IMR-90 (cell line): ENCODE measurements around the gene CAND2. TPM values are rescaled to one million over a fixed set of nuclear protein-coding genes. Genes with fewer than 3 reads are reported as not detected.

ENCODE experiments used
- ATAC-seq: fragments of 200-7000 bp; cut with Tn5 transposase; 2 replicates; pipeline ENCODE4 v1.9.1; 2020; ENCODE audit warnings: low read depth, mild to moderate bottlenecking, moderate library complexity
- BruUV-seq: library from RNA; stranded (reverse); fragments of 400-500 nt; replicated peaks from 2 replicates; lab custom pipeline; 2021; lab: Mats Ljungman, UMichigan
- CTCF ChIA-PET: fragments of 300-600 bp; formaldehyde crosslinking; extraction: SDS; loops from one replicate; lab custom pipeline; 2021; ENCODE audit warnings: antibody characterized with exemption; lab: Yijun Ruan, JAX
- POLR2A ChIA-PET: fragments of 300-600 bp; sonication (Branson Sonifier 250); formaldehyde crosslinking; loops from one replicate; lab custom pipeline; 2022; ENCODE audit warnings: antibody characterized with exemption; ENCODE audit not compliant: unreplicated experiment; lab: Charles Lee
- DNase-seq: peaks from one replicate; pipeline ENCODE4 v3.0.0; 2013
- H2AFZ ChIP-seq: replicated peaks from 2 replicates; pipeline ENCODE3; 2013; ENCODE audit warnings: low read length, mild to moderate bottlenecking; ENCODE audit not compliant: poor library complexity
- H2AK5ac ChIP-seq: 2 replicates; pipeline ENCODE4 v1.6.1; 2013; ENCODE audit warnings: low read depth, low read length, inconsistent platforms
- H2AK9ac ChIP-seq: replicated peaks from 2 replicates; pipeline ENCODE3; 2013; ENCODE audit warnings: mild to moderate bottlenecking, low read depth, low read length, moderate library complexity; ENCODE audit not compliant: poor library complexity
- H2BK120ac ChIP-seq: 2 replicates; pipeline ENCODE4 v1.6.1; 2013; ENCODE audit warnings: low read depth, low read length, inconsistent platforms
- H2BK15ac ChIP-seq: 3 replicates; pipeline ENCODE4 v1.6.1; 2013; ENCODE audit warnings: low read depth, low read length, inconsistent platforms
- H2BK20ac ChIP-seq: 2 replicates; pipeline ENCODE4 v1.6.1; 2013; ENCODE audit warnings: low read depth, mild to moderate bottlenecking, inconsistent platforms, low read length, moderate library complexity
- H2BK5ac ChIP-seq: 2 replicates; pipeline ENCODE4 v1.6.1; 2013; ENCODE audit warnings: mild to moderate bottlenecking, low read depth, low read length, inconsistent platforms; ENCODE audit not compliant: poor library complexity, severe bottlenecking
- H3K14ac ChIP-seq: replicated peaks from 2 replicates; pipeline ENCODE4 v1.6.1; 2013; ENCODE audit warnings: low read depth, low read length, inconsistent platforms
- H3K18ac ChIP-seq: 2 replicates; pipeline ENCODE4 v1.6.1; 2013; ENCODE audit warnings: low read depth, low read length, control low read depth
- H3K23ac ChIP-seq: 2 replicates; pipeline ENCODE4 v1.6.1; 2013; ENCODE audit warnings: low read depth, low read length, inconsistent platforms
- H3K27ac ChIP-seq: 2 replicates; pipeline ENCODE4 v1.5.1; 2013; ENCODE audit warnings: mild to moderate bottlenecking, control low read depth, low read length; ENCODE audit not compliant: insufficient read depth
- H3K27me3 ChIP-seq: 2 replicates; pipeline ENCODE4 v1.6.1; 2013; ENCODE audit warnings: low read length; ENCODE audit not compliant: control insufficient read depth, insufficient read depth
- H3K36me3 ChIP-seq: 2 replicates; pipeline ENCODE4 v1.6.1; 2013; ENCODE audit warnings: low read length, mixed read lengths; ENCODE audit not compliant: control insufficient read depth, insufficient read depth
- H3K4ac ChIP-seq: 2 replicates; pipeline ENCODE4 v1.6.1; 2013; ENCODE audit warnings: low read depth, low read length, inconsistent platforms
- H3K4me1 ChIP-seq: 2 replicates; pipeline ENCODE4 v1.6.1; 2013; ENCODE audit warnings: low read length, mixed read lengths; ENCODE audit not compliant: control insufficient read depth, insufficient read depth
- H3K4me2 ChIP-seq: 2 replicates; pipeline ENCODE4 v1.6.1; 2013; ENCODE audit warnings: low read depth, mild to moderate bottlenecking, control low read depth, low read length, moderate library complexity
- H3K4me3 ChIP-seq: 2 replicates; pipeline ENCODE4 v1.5.1; 2013; ENCODE audit warnings: low read depth, mild to moderate bottlenecking, control low read depth, low read length, moderate library complexity; ENCODE audit not compliant: insufficient read depth
- H3K56ac ChIP-seq: 2 replicates; pipeline ENCODE4 v1.6.1; 2013; ENCODE audit warnings: low read length, inconsistent platforms; ENCODE audit not compliant: insufficient read depth; ENCODE audit errors: extremely low read depth
- H3K79me1 ChIP-seq, 2 experiments: 2 replicates each; pipeline ENCODE4 v1.6.1; 2013; ENCODE audit warnings: low read length in 2 of 2, inconsistent platforms in 1 of 2, low read depth in 1 of 2
- H3K9ac ChIP-seq: 2 replicates; pipeline ENCODE4 v1.6.1; 2013; ENCODE audit warnings: low read depth, low read length, control low read depth
- H3K9me1 ChIP-seq: 2 replicates; pipeline ENCODE4 v1.6.1; 2013; ENCODE audit warnings: low read length, inconsistent platforms; ENCODE audit not compliant: insufficient read depth
- H3K9me3 ChIP-seq: 2 replicates; pipeline ENCODE4 v1.6.1; 2013; ENCODE audit warnings: low read length; ENCODE audit not compliant: control insufficient read depth, insufficient read depth
- H4K20me1 ChIP-seq: 2 replicates; pipeline ENCODE4 v1.6.1; 2013; ENCODE audit warnings: low read length, inconsistent platforms; ENCODE audit not compliant: insufficient read depth
- H4K5ac ChIP-seq: 2 replicates; pipeline ENCODE4 v1.6.1; 2013; ENCODE audit warnings: mild to moderate bottlenecking, low read depth, low read length, control low read depth
- H4K8ac ChIP-seq, 2 experiments: 2 replicates each; pipeline ENCODE4 v1.6.1; 2013; ENCODE audit warnings: low read depth in 2 of 2, low read length in 2 of 2, control low read depth in 1 of 2, inconsistent platforms in 1 of 2
- H4K91ac ChIP-seq: 2 replicates; pipeline ENCODE4 v1.6.1; 2013; ENCODE audit warnings: low read depth, low read length, inconsistent platforms; ENCODE audit not compliant: insufficient read depth
- BHLHE40 ChIP-seq: fragments of 150-350 bp; IDR thresholded peaks from 2 replicates; pipeline ENCODE4 v1.6.1; 2016; ENCODE audit warnings: mild to moderate bottlenecking, low read depth, low read length
- CEBPB ChIP-seq: IDR thresholded peaks from 2 replicates; pipeline ENCODE4 v1.6.1; 2012; ENCODE audit warnings: low read depth, low read length, improper control_type of control experiment
- CHD1 ChIP-seq: IDR thresholded peaks from 2 replicates; pipeline ENCODE4 v1.6.1; 2012; ENCODE audit warnings: low read depth, low read length, improper control_type of control experiment
- CTCF ChIP-seq: conservative IDR thresholded peaks from 2 replicates; pipeline ENCODE4 v1.5.1; 2012; ENCODE audit warnings: mild to moderate bottlenecking, low read depth, low read length, improper control_type of control experiment
- FOS ChIP-seq: fragments of 150-350 bp; IDR thresholded peaks from 2 replicates; pipeline ENCODE4 v1.6.1; 2016; ENCODE audit warnings: low read depth, low read length
- MAFK ChIP-seq: IDR thresholded peaks from 2 replicates; pipeline ENCODE4 v1.6.1; 2012; ENCODE audit warnings: low read depth, low read length, improper control_type of control experiment
- MXI1 ChIP-seq: IDR thresholded peaks from 2 replicates; pipeline ENCODE4 v1.6.1; 2012; ENCODE audit warnings: low read depth, mild to moderate bottlenecking, low read length, moderate library complexity, borderline replicate concordance
- NFE2L2 ChIP-seq: fragments of 150-350 bp; IDR thresholded peaks from 2 replicates; pipeline ENCODE4 v1.6.1; 2016; ENCODE audit warnings: low read depth, mild to moderate bottlenecking, low read length
- POLR2A ChIP-seq: IDR thresholded peaks from 2 replicates; pipeline ENCODE4 v1.6.1; 2012; ENCODE audit warnings: mild to moderate bottlenecking, low read depth, low read length
- RCOR1 ChIP-seq: IDR thresholded peaks from 2 replicates; pipeline ENCODE4 v1.6.1; 2012; ENCODE audit warnings: mild to moderate bottlenecking, low read length, improper control_type of control experiment; ENCODE audit not compliant: insufficient replicate concordance
- RFX5 ChIP-seq: IDR thresholded peaks from 2 replicates; pipeline ENCODE4 v1.8.0; 2012; ENCODE audit warnings: low read depth, mild to moderate bottlenecking, low read length, moderate library complexity
- SMC3 ChIP-seq: fragments of 150-350 bp; IDR thresholded peaks from 2 replicates; pipeline ENCODE4 v1.6.1; 2016; ENCODE audit warnings: low read depth, mild to moderate bottlenecking, antibody characterized with exemption, low read length, moderate library complexity
- WGBS, 2 experiments: methylation state at CpG; one replicate each; pipeline versions ENCODE4 v1.1.5 to v1.1.7; 2013; ENCODE audit warnings: missing lambda C conversion rate in 2 of 2; ENCODE audit not compliant: insufficient read length in 1 of 2; ENCODE audit errors: extremely low coverage in 2 of 2; 5-methylcytosine and 5-hydroxymethylcytosine counted together
- dilution Hi-C: fragments of 300-500 bp; cut with HindIII; formaldehyde crosslinking; loops from one replicate; pipeline ENCODE4 v1.14.3; 2018; ENCODE audit warnings: low sequenced_read_pairs; ENCODE audit not compliant: unreplicated experiment
- in situ Hi-C: fragments of 300-500 bp; cut with MboI; formaldehyde crosslinking; loops from 3 replicates; pipeline ENCODE4 v1.14.3; 2019; ENCODE audit warnings: low sequenced_read_pairs, inconsistent platforms, mixed read lengths
- intact Hi-C: fragments of 100-400 bp; cut with micrococcal nuclease; formaldehyde crosslinking; loops from 2 replicates; pipeline ENCODE4 v1.10.0; 2022
- polyA plus RNA-seq, 3 experiments: library from polyadenylated mRNA; depleted of rRNA; stranded (reverse); fragments of >200 nt; gene quantifications; 2 replicates each; pipeline ENCODE4 v1.2.3, GENCODE V29; 2012; ENCODE audit warnings: low replicate concordance in 1 of 3
- total RNA-seq: library from RNA; depleted of rRNA; stranded (reverse); fragments of >200 nt; gene quantifications from 2 replicates; pipeline ENCODE4 v1.2.3, GENCODE V29; 2012

CAND2 gene
- total and polyA plus RNA-seq, 2 of the 4 experiments (the other 2 are of a cell fraction): 2.9 to 4.9 TPM

- Histone ChIP-seq H2BK120ac (peak overlapping the region; percentile 11), H3K79me1 (no peaks in the 10 kb centered on the region), H3K4me2 (no peak overlapping the region), H3K18ac (no peak overlapping the region; the same call in 1 of the 2 replicates), H4K91ac (peak overlapping the region; percentile 92), H2BK5ac (peak overlapping the region; percentile 1), H2AK9ac (peak overlapping the region; percentile 33), H3K27ac (no peak overlapping the region), H4K20me1 (no peaks in the 10 kb centered on the region), H2BK20ac (peak overlapping the region; percentile 16), H3K9me1 (peaks cover 12% of the 10 kb centered on the region), H3K56ac (no peak overlapping the region), H3K4ac (peak overlapping the region; percentile 85; the same call in 1 of the 2 replicates), H2AFZ (peak overlapping the region; percentile 70), H2BK15ac (peak overlapping the region; percentile 75; the same call in 2 of the 3 replicates), H2AK5ac (peak overlapping the region; percentile 75), H4K5ac (0 out of 2 replicates have a peak overlapping the region, but pooled peaks have one; percentile 15), H3K36me3 (no peaks in the 10 kb centered on the region), H3K14ac (no peak overlapping the region), H3K9ac (no peak overlapping the region), H3K23ac (peak overlapping the region; percentile 42; the same call in 1 of the 2 replicates), H3K9me3 (no peaks in the 10 kb centered on the region), H3K27me3 (no peaks in the 10 kb centered on the region), H4K8ac (peak overlapping the region in 1 of 2 experiments; percentile 15; a peak in 1 of 4 replicates), H3K4me1 (peaks cover 18% of the 10 kb centered on the region), H3K4me3 (no peak overlapping the region)
- ATAC-seq: no peak
- TF ChIP-seq CHD1: no peak
- no peak for TF ChIP-seq BHLHE40
- no peak for TF ChIP-seq NFE2L2
- TF ChIP-seq CTCF: no peak
- no peak for TF ChIP-seq RCOR1
- no peak for TF ChIP-seq CEBPB
- no peak for TF ChIP-seq SMC3
- TF ChIP-seq FOS: no peak
- no peak for TF ChIP-seq MAFK
- no peak for TF ChIP-seq RFX5
- TF ChIP-seq POLR2A: no peak
- TF ChIP-seq MXI1: no peak
- intact Hi-C loops (no loop called here), in situ Hi-C loops (no loop called here), dilution Hi-C loops (no loop called here)
- DNase-seq: no peak
- 88% methylated on average over 4 of the region's 8 CpGs; no CpG with 5 or more reads in 1 of the 2 experiments for WGBS, 2 experiments
- no TSS peak for BruUV-seq
- ChIA-PET CTCF (interaction anchor here (2.4 kb wide), 1 partner anchor 50 kb away, joined by 7 read pairs; no protein-coding TSS in a partner anchor), POLR2A (interaction anchor here (0.7 kb wide), 1 partner anchor 21 kb away, joined by 6 read pairs; no protein-coding TSS in a partner anchor)
These were observed 36.6 kb upstream of the CAND2 start for GRCh38 chr3:12759693-12760565.
